Kidney epithelial cell (primary cell): ENCODE results near the gene ACTR10. TPM values are rescaled to one million over a fixed set of nuclear protein-coding genes. Genes with fewer than 3 reads are reported as not detected.

ENCODE experiments used
- DNase-seq: peaks from one replicate; pipeline ENCODE4 v3.0.0-alpha.2; 2010; ENCODE audit warnings: low read depth
- H3K27me3 ChIP-seq: 2 replicates; pipeline ENCODE4 v1.6.0; 2011; ENCODE audit warnings: low read length; ENCODE audit not compliant: control insufficient read depth, insufficient read depth
- H3K36me3 ChIP-seq: 2 replicates; pipeline ENCODE4 v1.5.1; 2011; ENCODE audit warnings: low read length; ENCODE audit not compliant: control insufficient read depth, insufficient read depth
- H3K4me3 ChIP-seq: 2 replicates; pipeline ENCODE4 v1.5.1; 2011; ENCODE audit warnings: low read depth, mild to moderate bottlenecking, control low read depth, low read length
- CTCF ChIP-seq: IDR thresholded peaks from 2 replicates; pipeline ENCODE4 v1.5.1; 2011; ENCODE audit warnings: mild to moderate bottlenecking, moderate library complexity, low read length, control low read depth, inconsistent platforms; ENCODE audit not compliant: insufficient read depth, poor library complexity, severe bottlenecking
- total RNA-seq: library from RNA; depleted of rRNA; stranded (reverse); fragments of >200 nt; gene quantifications from 2 replicates; pipeline ENCODE4 v1.2.3, GENCODE V29; 2015

The ACTR10 gene
- total RNA-seq, 1 donor from 2014 or later, result 83.6 TPM

GRCh38 chr14:58238252-58239243, 38.6 kb downstream of the ACTR10 start:
- no peaks in the 10 kb centered on the region for H3K27me3 ChIP-seq
- no peak for TF ChIP-seq CTCF
- H3K4me3 ChIP-seq, result peak overlapping the region; percentile 38
- no peaks in the 10 kb centered on the region for H3K36me3 ChIP-seq
- no peak for DNase-seq

- H3K36me3 ChIP-seq, result no peaks in the 10 kb centered on the region
- no peak for DNase-seq
- no peak for TF ChIP-seq CTCF
- H3K4me3 ChIP-seq, result peak overlapping the region; percentile 63
- no peaks in the 10 kb centered on the region for H3K27me3 ChIP-seq
Measured at GRCh38 chr14:58239244-58240195, 39.6 kb downstream of the ACTR10 start.

- peak overlapping the region; percentile 64 for H3K4me3 ChIP-seq
- H3K27me3 ChIP-seq, result no peaks in the 10 kb centered on the region
- DNase-seq, result no peak
- no peaks in the 10 kb centered on the region for H3K36me3 ChIP-seq
- no peak for TF ChIP-seq CTCF
Measured at GRCh38 chr14:58243790-58244555, 44.0 kb downstream of the ACTR10 start.

- Histone ChIP-seq H3K4me3 (peak within 1 kb of the TSS; percentile 87), H3K27me3 (no peaks in the 10 kb centered on the region), H3K36me3 (no peaks in the 10 kb centered on the region)
- no peak for TF ChIP-seq CTCF
- peak; percentile 85 for DNase-seq
Measured at GRCh38 chr14:58244556-58245387, 44.8 kb downstream of the ACTR10 start, which contains the start of gene PSMA3. Gene PSMA3 (plus strand): TSS chr14:58244843. CDS start chr14:58244921, 78 bp downstream.

GRCh38 chr14:58245562-58245961, 45.6 kb downstream of the ACTR10 start:
- H3K4me3 ChIP-seq, result peak overlapping the region; percentile 87
- no peaks in the 10 kb centered on the region for H3K27me3 ChIP-seq
- TF ChIP-seq CTCF, result no peak
- DNase-seq, result no peak
- H3K36me3 ChIP-seq, result no peaks in the 10 kb centered on the region
